SIG-M5 (cell line): ENCODE measurements around the gene CCDC69.

Experiments
- DNase-seq: peaks from one replicate; lab custom pipeline; 2025; lab: John Stamatoyannopoulos, UW

Gene CCDC69

GRCh38 chr5:151164687-151165392 is 59.1 kb downstream of the CCDC69 start:
- DNase-seq, result no peak

GRCh38 chr5:151162776-151163175 is 61.1 kb downstream of the CCDC69 start:
- no peak for DNase-seq

GRCh38 chr5:151159649-151160373 is 64.1 kb downstream of the CCDC69 start:
- DNase-seq, result no peak

- no peak for DNase-seq
Measured at GRCh38 chr5:151158287-151158661, 65.6 kb downstream of the CCDC69 start.

- DNase-seq, result no peak
Measured at GRCh38 chr5:151157426-151158286, 66.2 kb downstream of the CCDC69 start, which contains the start of gene ANXA6. Gene ANXA6, minus strand, starts transcription at chr5:151157779. Its CDS starts 9,878 bp downstream, at chr5:151147901.

GRCh38 chr5:151156507-151157420 is 67.1 kb downstream of the CCDC69 start:
- no peak for DNase-seq

- DNase-seq, result no peak
Measured at GRCh38 chr5:151155775-151156506, 68.0 kb downstream of the CCDC69 start.

- no peak for DNase-seq
Measured at GRCh38 chr5:151154931-151155774, 68.7 kb downstream of the CCDC69 start.

- DNase-seq, result no peak
Measured at GRCh38 chr5:151153766-151154272, 70.1 kb downstream of the CCDC69 start.

GRCh38 chr5:151153300-151153699 is 70.6 kb downstream of the CCDC69 start:
- no peak for DNase-seq

- peak; percentile 87 for DNase-seq
Measured at GRCh38 chr5:151151793-151152192, 72.1 kb downstream of the CCDC69 start.

GRCh38 chr5:151151263-151151660 is 72.6 kb downstream of the CCDC69 start:
- DNase-seq, result no peak

GRCh38 chr5:151150471-151151262 is 73.2 kb downstream of the CCDC69 start:
- peak; percentile 35 for DNase-seq

- no peak for DNase-seq
Measured at GRCh38 chr5:151148583-151148982, 75.3 kb downstream of the CCDC69 start.

GRCh38 chr5:151147033-151147432 is 76.9 kb downstream of the CCDC69 start:
- no peak for DNase-seq

GRCh38 chr5:151146061-151146460 is 77.8 kb downstream of the CCDC69 start:
- DNase-seq, result no peak

GRCh38 chr5:151144922-151145321 is 79.0 kb downstream of the CCDC69 start:
- DNase-seq, result no peak

- no peak for DNase-seq
Measured at GRCh38 chr5:151144275-151144674, 79.6 kb downstream of the CCDC69 start.

- no peak for DNase-seq
Measured at GRCh38 chr5:151143645-151144044, 80.2 kb downstream of the CCDC69 start.
